Measurements from ENCODE around the gene HSPA12B. TPM values are rescaled to one million over a fixed set of nuclear protein-coding genes. Genes with fewer than 3 reads are reported as not detected.

HSPA12B gene
- total and polyA plus RNA-seq, 2 of the 13 experiments (the other 11 are each of a cell fraction or from before 2014, with no cell fraction given) = 0.01 TPM; not detected in 1

- Histone ChIP-seq H3K4me3 (replicated peaks in 1 of 3; ENCODE audit: insufficient read depth in 1 of 3, low read depth in 2 of 3, low read length in 3 of 3) (no peak overlapping the region), H3K9ac (ENCODE audit: insufficient read depth, low read depth, low read length) (no peak overlapping the region), H4K20me1 (ENCODE audit: insufficient read depth, low read length) (no peaks in the 10 kb centered on the region), H3K36me3 (replicated peaks in 1 of 2; ENCODE audit: control insufficient read depth in 1 of 2, insufficient read depth in 2 of 2, low read length in 2 of 2) (peaks cover 20 to 21% of the 10 kb centered on the region in 2 experiments; a peak in 4 of 5 replicates), H3K4me2 (ENCODE audit: low read depth, low read length) (no peak overlapping the region), H3K9me3 (ENCODE audit: low read length) (no peaks in the 10 kb centered on the region), H3K27ac (ENCODE audit: extremely low read length, insufficient read depth, low read length) (no peak overlapping the region), H2AFZ (ENCODE audit: low read length) (no peak overlapping the region), H3K79me2 (ENCODE audit: insufficient read depth, low read length) (no peaks in the 10 kb centered on the region), H3K4me1 (ENCODE audit: insufficient read depth, low read length) (peaks cover 20% of the 10 kb centered on the region), H3K27me3 (ENCODE audit: control insufficient read depth in 1 of 2, insufficient read depth in 2 of 2, low read length in 2 of 2) (peaks cover 2 to 12% of the 10 kb centered on the region in 2 experiments; a peak in 4 of 5 replicates)
- WGBS (ENCODE audit: low lambda C conversion rate) = 75% methylated on average over 4 of the region's 4 CpGs
- peak; percentile 71 for DNase-seq (ENCODE audit: low spot score)
- ATAC-seq = peak; percentile 54
- no TSS peak for BruUV-seq (replicated peaks)
- in situ Hi-C loops (cut with HindIII; ENCODE audit: extremely low pct_ligation_motif_present, low pct_unique_long_range_greater_than_20kb) = no loop called here
- ChIA-PET POLR2A (interaction anchor here (3.9 kb wide), 1 partner anchor 15 kb away, joined by 21 read pairs; the partner anchor contains the start of gene ADISSP), CTCF (ENCODE audit: low intra/inter-chr PET ratio, low total read pairs) (interaction anchor here (0.6 to 1.7 kb wide), 10 partner anchors 13 to 332 kb away, joined by 3 to 9 read pairs (median 6); partner anchors contain the start of genes AP5S1 and SPEF1)
- intact Hi-C loops (cut with micrococcal nuclease; ENCODE audit: unreplicated experiment) = loop anchor here (1.0 to 2.0 kb wide), 4 partner anchors 15 to 102 kb away; partner anchors contain the start of gene SPEF1
- peak; percentile 92 for FAIRE-seq
- TF ChIP-seq ZNF318 (CRISPR knock-in tag; IDR thresholded peaks at IDR 0.05) (no peak), MXD3 (CRISPR knock-in tag; IDR thresholded peaks at IDR 0.05) (peak; percentile 47; the same call in 1 of the 2 replicates), ZNF562 (CRISPR knock-in tag; IDR thresholded peaks at IDR 0.05; ENCODE audit: borderline replicate concordance) (no peak), XRCC5 (optimal IDR thresholded peaks at IDR 0.05; ENCODE audit: low read length) (peak; percentile 85), ATRX (CRISPR knock-in tag; IDR thresholded peaks at IDR 0.05; ENCODE audit: borderline replicate concordance) (no peak), KMT2A (CRISPR knock-in tag; IDR thresholded peaks at IDR 0.05) (peak; percentile 36; the same call in 1 of the 2 replicates), XBP1 (CRISPR knock-in tag; IDR thresholded peaks at IDR 0.05) (no peak), SALL1 (CRISPR knock-in tag; IDR thresholded peaks at IDR 0.05) (peak; percentile 33; the same call in 1 of the 2 replicates)
- TF ChIP-seq, protein P1, sequence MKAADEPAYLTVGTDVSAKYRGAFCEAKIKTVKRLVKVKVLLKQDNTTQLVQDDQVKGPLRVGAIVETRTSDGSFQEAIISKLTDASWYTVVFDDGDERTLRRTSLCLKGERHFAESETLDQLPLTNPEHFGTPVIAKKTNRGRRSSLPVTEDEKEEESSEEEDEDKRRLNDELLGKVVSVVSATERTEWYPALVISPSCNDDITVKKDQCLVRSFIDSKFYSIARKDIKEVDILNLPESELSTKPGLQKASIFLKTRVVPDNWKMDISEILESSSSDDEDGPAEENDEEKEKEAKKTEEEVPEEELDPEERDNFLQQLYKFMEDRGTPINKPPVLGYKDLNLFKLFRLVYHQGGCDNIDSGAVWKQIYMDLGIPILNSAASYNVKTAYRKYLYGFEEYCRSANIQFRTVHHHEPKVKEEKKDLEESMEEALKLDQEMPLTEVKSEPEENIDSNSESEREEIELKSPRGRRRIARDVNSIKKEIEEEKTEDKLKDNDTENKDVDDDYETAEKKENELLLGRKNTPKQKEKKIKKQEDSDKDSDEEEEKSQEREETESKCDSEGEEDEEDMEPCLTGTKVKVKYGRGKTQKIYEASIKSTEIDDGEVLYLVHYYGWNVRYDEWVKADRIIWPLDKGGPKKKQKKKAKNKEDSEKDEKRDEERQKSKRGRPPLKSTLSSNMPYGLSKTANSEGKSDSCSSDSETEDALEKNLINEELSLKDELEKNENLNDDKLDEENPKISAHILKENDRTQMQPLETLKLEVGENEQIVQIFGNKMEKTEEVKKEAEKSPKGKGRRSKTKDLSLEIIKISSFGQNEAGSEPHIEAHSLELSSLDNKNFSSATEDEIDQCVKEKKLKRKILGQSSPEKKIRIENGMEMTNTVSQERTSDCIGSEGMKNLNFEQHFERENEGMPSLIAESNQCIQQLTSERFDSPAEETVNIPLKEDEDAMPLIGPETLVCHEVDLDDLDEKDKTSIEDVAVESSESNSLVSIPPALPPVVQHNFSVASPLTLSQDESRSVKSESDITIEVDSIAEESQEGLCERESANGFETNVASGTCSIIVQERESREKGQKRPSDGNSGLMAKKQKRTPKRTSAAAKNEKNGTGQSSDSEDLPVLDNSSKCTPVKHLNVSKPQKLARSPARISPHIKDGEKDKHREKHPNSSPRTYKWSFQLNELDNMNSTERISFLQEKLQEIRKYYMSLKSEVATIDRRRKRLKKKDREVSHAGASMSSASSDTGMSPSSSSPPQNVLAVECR (CRISPR knock-in tag; IDR thresholded peaks at IDR 0.05; ENCODE audit: borderline replicate concordance) = peak; percentile 20; the same call in 1 of the 2 replicates
Measured at GRCh38 chr20:3753098-3753497, 20.6 kb downstream of the HSPA12B start.

Measured in HepG2 (cell line).